Activated CD4-positive, alpha-beta T cell treated with anti-CD3 and anti-CD28 coated beads, Interleukin-2, amount 10 ng/mL, durations not matched to agents 24 days and 14 days (primary cell): ENCODE measurements around the gene PCIF1. TPM values are rescaled to one million over a fixed set of nuclear protein-coding genes. Genes with fewer than 3 reads are reported as not detected.

ENCODE experiments used
- DNase-seq: peaks from one replicate; pipeline ENCODE4 v3.0.0; 2022
- H3K27ac Mint-ChIP-seq: one replicate; pipeline ENCODE4 v1.8.0; 2022; ENCODE audit warnings: mild to moderate bottlenecking, mixed read lengths
- H3K27me3 Mint-ChIP-seq: one replicate; pipeline ENCODE4 v1.8.0; 2022; ENCODE audit warnings: mixed read lengths
- H3K36me3 Mint-ChIP-seq: one replicate; pipeline ENCODE4 v1.8.0; 2022; ENCODE audit warnings: low read depth, mild to moderate bottlenecking, mixed read lengths
- H3K4me1 Mint-ChIP-seq: one replicate; pipeline ENCODE4 v1.8.0; 2021; ENCODE audit warnings: mixed read lengths
- H3K4me3 Mint-ChIP-seq: one replicate; pipeline ENCODE4 v1.8.0; 2022; ENCODE audit warnings: mild to moderate bottlenecking, moderate library complexity, mixed read lengths
- H3K9me3 Mint-ChIP-seq: one replicate; pipeline ENCODE4 v1.8.0; 2021; ENCODE audit warnings: mixed read lengths
- intact Hi-C: fragments of 100-400 bp; cut with micrococcal nuclease; formaldehyde crosslinking; loops from one replicate; pipeline ENCODE4 v1.15.1; 2023
- total RNA-seq: library from RNA; stranded (reverse); gene quantifications from 2 replicates; pipeline ENCODE4 v1.2.3, GENCODE V29; 2022

The PCIF1 gene
- 26.1 and 27.8 TPM in 2 replicates for total RNA-seq

DNA sequence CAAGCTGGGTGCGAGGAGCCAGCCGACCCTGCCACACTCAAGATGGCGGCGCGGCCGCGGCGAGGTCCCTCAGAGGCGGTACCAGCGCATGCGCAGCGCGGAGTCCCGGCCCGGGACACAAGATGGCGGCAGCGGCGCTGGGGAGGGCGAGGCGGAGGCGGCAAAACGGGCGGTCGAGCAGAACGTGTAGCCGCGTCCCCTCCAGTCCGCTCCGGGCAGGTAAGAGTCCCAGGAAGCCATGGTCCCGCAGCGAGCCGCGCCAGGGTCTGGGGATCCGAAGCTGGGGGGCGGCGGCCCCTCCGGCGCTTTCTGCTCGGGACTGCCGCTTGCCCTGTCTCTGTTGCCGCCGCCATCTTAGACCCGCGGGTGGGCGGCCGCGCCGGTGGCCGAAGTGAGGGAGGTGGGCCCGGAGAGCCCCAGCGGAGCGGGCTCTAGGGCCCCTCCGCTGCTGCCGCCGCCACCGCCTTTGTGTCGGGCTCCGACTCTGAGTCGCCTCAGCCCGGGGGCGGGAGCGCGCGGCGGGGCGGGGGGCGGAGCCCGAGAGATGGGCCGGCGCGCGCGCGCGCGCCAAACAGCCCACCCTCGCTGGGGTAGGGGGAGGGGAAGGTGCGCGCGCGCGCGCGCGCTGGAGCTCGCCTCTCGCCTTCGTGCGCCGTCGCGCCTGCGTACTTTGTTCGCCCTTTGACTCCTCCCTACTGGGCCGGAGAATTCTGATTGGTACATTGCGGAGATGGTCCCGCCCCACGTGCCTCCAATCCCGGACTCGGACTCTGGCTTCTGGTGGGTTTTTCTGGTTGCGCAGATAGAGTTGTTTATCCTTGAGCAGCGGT lies at the start of gene PCIF1:
PCIF1 (plus strand) TSS at position 98 of the 830 bp plus-strand sequence. CDS start 4,317 bp downstream, outside the sequence.
- Mint-ChIP-seq H3K9me3 (no peaks in the 10 kb centered on the region), H3K36me3 (peaks cover 24% of the 10 kb centered on the region), H3K4me1 (peaks cover 21% of the 10 kb centered on the region), H3K27ac (peak within 1 kb of the TSS; percentile 99), H3K27me3 (no peaks in the 10 kb centered on the region), H3K4me3 (peak within 1 kb of the TSS; percentile 99)
- DNase-seq, result peak; percentile 99
- intact Hi-C loops, result loop anchor here (1.0 to 5.0 kb wide), 8 partner anchors 24 to 154 kb away; partner anchors contain the start of genes ACOT8, CTSA, NCOA5 and NEURL2

DNA sequence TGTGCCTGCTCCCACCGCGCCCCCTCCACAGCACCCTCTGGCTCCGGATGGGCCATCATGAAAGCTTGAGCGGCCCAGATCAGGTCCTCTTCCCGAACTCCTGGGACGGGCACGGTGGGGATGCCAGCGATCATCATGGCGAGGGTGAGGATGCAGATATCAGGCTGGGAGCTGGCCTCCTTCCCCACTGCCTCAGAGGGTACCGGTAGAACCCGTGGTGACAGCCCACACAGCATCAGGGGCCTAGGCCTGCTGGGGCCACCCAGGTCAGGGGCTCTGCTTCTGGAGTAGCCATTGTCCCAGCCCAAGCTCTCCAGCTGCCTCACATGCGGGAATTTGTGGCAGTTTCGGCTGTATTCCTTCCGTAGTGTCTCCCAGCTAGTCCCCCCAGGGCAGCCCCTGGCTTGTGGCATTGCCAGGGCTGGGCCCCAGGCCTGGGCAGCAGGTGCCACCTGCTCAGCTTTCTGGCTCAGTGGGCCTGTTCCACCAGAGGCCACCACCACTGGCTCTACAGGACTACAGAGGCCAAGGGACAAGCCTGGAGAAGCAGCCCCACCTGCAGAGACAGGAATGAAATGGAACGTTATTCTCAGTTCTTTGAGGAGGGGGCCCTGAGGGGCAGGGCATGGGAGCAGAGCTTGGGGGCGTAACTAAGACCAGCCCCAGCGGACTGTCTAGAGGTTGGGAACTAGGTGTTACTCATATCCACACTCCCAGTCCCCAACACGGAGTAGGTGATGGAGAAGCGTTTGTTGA lies 47.7 kb upstream of the PCIF1 start:
- no peak overlapping the region for H3K27ac Mint-ChIP-seq
- DNase-seq, result peak; percentile 52
- no peaks in the 10 kb centered on the region for H3K9me3 Mint-ChIP-seq
- H3K4me3 Mint-ChIP-seq, result no peak overlapping the region
- H3K36me3 Mint-ChIP-seq, result peaks cover 23% of the 10 kb centered on the region
- no peaks in the 10 kb centered on the region for H3K27me3 Mint-ChIP-seq
- H3K4me1 Mint-ChIP-seq, result peaks cover 30% of the 10 kb centered on the region
- intact Hi-C loops, result no loop called here

GRCh38 chr20:45887346-45887715 lies 47.2 kb upstream of the PCIF1 start, which contains the start of gene SPATA25:
SPATA25 (minus strand) TSS chr20:45887622; CDS start chr20:45887590, 32 bp downstream.
- no peak within 1 kb of the TSS for H3K27ac Mint-ChIP-seq
- H3K27me3 Mint-ChIP-seq, result no peaks in the 10 kb centered on the region
- no peak within 1 kb of the TSS for H3K4me3 Mint-ChIP-seq
- H3K36me3 Mint-ChIP-seq, result peaks cover 19% of the 10 kb centered on the region
- intact Hi-C loops, result no loop called here
- no peak for DNase-seq
- H3K4me1 Mint-ChIP-seq, result peaks cover 31% of the 10 kb centered on the region
- H3K9me3 Mint-ChIP-seq, result no peaks in the 10 kb centered on the region

DNA sequence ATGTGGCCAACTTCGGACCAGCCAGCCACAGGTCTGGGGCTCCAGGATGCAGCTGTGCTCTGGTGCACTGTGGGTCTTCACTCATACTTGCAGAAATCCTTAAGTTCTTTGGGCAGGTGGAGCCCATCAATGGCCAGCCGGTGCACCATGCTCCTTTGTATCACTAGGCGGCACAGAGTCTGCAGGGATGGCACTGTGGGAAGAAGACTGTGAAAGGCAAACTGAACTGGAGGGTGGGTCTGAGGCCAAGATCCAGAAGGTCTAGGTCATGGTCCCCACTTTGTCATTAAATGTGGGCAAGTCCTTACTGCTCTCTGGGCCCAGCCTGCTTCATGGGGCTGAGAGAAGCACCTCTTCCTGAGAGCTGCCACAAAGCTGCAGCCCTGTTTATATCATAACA lies 45.8 kb upstream of the PCIF1 start:
- Mint-ChIP-seq H3K4me3 (no peak overlapping the region), H3K27me3 (no peaks in the 10 kb centered on the region), H3K27ac (no peak overlapping the region), H3K4me1 (peaks cover 24% of the 10 kb centered on the region), H3K9me3 (no peaks in the 10 kb centered on the region), H3K36me3 (peaks cover 12% of the 10 kb centered on the region)
- DNase-seq, result peak; percentile 51
- intact Hi-C loops, result no loop called here

- Mint-ChIP-seq H3K27me3 (no peaks in the 10 kb centered on the region), H3K9me3 (no peaks in the 10 kb centered on the region), H3K36me3 (peaks cover 5% of the 10 kb centered on the region), H3K4me1 (peaks cover 19% of the 10 kb centered on the region), H3K27ac (peak overlapping the region; percentile 92), H3K4me3 (peak overlapping the region; percentile 95)
- DNase-seq, result peak; percentile 79
- intact Hi-C loops, result loop anchor here (2.0 kb wide), 1 partner anchor 44 kb away; the partner anchor contains the start of gene PCIF1
Measured at GRCh38 chr20:45890077-45890984, 44.2 kb upstream of the PCIF1 start.

- DNase-seq, result peak; percentile 96
- Mint-ChIP-seq H3K36me3 (peaks cover 5% of the 10 kb centered on the region), H3K4me1 (peaks cover 17% of the 10 kb centered on the region), H3K4me3 (peak within 1 kb of the TSS; percentile 95), H3K9me3 (no peaks in the 10 kb centered on the region), H3K27ac (peak within 1 kb of the TSS; percentile 92), H3K27me3 (no peaks in the 10 kb centered on the region)
- intact Hi-C loops, result loop anchor here (1.0 to 2.0 kb wide), 4 partner anchors 10 to 44 kb away; partner anchors contain the start of genes ACOT8, PCIF1, ZSWIM1 and ZSWIM3
Measured at GRCh38 chr20:45890985-45891983, 43.2 kb upstream of the PCIF1 start, which contains the start of the genes CTSA and NEURL2. CTSA (plus strand) TSS chr20:45891335; CDS start chr20:45891569, 234 bp downstream. NEURL2 (minus strand) TSS chr20:45891208; CDS start chr20:45890991, 217 bp downstream.

- Mint-ChIP-seq H3K4me3 (peak overlapping the region; percentile 95), H3K36me3 (peaks cover 5% of the 10 kb centered on the region), H3K27ac (peak overlapping the region; percentile 66), H3K4me1 (peaks cover 17% of the 10 kb centered on the region), H3K9me3 (no peaks in the 10 kb centered on the region), H3K27me3 (no peaks in the 10 kb centered on the region)
- intact Hi-C loops, result no loop called here
- DNase-seq, result peak; percentile 57
Measured at GRCh38 chr20:45892049-45892825, 42.2 kb upstream of the PCIF1 start.

- intact Hi-C loops, result no loop called here
- peaks cover 17% of the 10 kb centered on the region for H3K4me1 Mint-ChIP-seq
- H3K4me3 Mint-ChIP-seq, result peak overlapping the region; percentile 95
- H3K9me3 Mint-ChIP-seq, result no peaks in the 10 kb centered on the region
- H3K27ac Mint-ChIP-seq, result peak overlapping the region; percentile 66
- DNase-seq, result peak; percentile 56
- peaks cover 10% of the 10 kb centered on the region for H3K36me3 Mint-ChIP-seq
- H3K27me3 Mint-ChIP-seq, result no peaks in the 10 kb centered on the region
Measured at GRCh38 chr20:45892828-45893500, 41.5 kb upstream of the PCIF1 start.

- Mint-ChIP-seq H3K9me3 (no peaks in the 10 kb centered on the region), H3K4me1 (peaks cover 17% of the 10 kb centered on the region), H3K4me3 (no peak overlapping the region), H3K27me3 (no peaks in the 10 kb centered on the region), H3K36me3 (peaks cover 10% of the 10 kb centered on the region), H3K27ac (no peak overlapping the region)
- intact Hi-C loops, result no loop called here
- DNase-seq, result no peak
Measured at GRCh38 chr20:45893831-45894230, 40.7 kb upstream of the PCIF1 start.

- Mint-ChIP-seq H3K4me3 (no peak overlapping the region), H3K27me3 (no peaks in the 10 kb centered on the region), H3K36me3 (peaks cover 10% of the 10 kb centered on the region), H3K9me3 (no peaks in the 10 kb centered on the region), H3K4me1 (peaks cover 17% of the 10 kb centered on the region), H3K27ac (no peak overlapping the region)
- intact Hi-C loops, result no loop called here
- DNase-seq, result no peak
Measured at GRCh38 chr20:45894797-45895196, 39.7 kb upstream of the PCIF1 start.

- intact Hi-C loops, result no loop called here
- DNase-seq, result no peak
Measured at GRCh38 chr20:45896641-45897161, 37.8 kb upstream of the PCIF1 start.

More at GRCh38 chr20:45896641-45897161, 37.8 kb upstream of the PCIF1 start:
- H3K4me1 Mint-ChIP-seq, result peaks cover 11% of the 10 kb centered on the region
- H3K27ac Mint-ChIP-seq, result no peak overlapping the region
- H3K9me3 Mint-ChIP-seq, result no peaks in the 10 kb centered on the region
- H3K36me3 Mint-ChIP-seq, result peaks cover 10% of the 10 kb centered on the region
- H3K4me3 Mint-ChIP-seq, result no peak overlapping the region
- no peaks in the 10 kb centered on the region for H3K27me3 Mint-ChIP-seq
